HG03025 (cell line): ENCODE data around the gene CNIH2.

Experiments used
- ATAC-seq: cut with Tn5 transposase; IDR thresholded peaks from one replicate; pipeline ENCODE4 v1.9.1; 2021; ENCODE audit warnings: mild to moderate bottlenecking, moderate library complexity; ENCODE audit not compliant: unreplicated experiment, low FRiP score

The CNIH2 gene

GRCh38 chr11:66326261-66327111 is 48.5 kb downstream of the CNIH2 start:
- no peak for ATAC-seq

DNA sequence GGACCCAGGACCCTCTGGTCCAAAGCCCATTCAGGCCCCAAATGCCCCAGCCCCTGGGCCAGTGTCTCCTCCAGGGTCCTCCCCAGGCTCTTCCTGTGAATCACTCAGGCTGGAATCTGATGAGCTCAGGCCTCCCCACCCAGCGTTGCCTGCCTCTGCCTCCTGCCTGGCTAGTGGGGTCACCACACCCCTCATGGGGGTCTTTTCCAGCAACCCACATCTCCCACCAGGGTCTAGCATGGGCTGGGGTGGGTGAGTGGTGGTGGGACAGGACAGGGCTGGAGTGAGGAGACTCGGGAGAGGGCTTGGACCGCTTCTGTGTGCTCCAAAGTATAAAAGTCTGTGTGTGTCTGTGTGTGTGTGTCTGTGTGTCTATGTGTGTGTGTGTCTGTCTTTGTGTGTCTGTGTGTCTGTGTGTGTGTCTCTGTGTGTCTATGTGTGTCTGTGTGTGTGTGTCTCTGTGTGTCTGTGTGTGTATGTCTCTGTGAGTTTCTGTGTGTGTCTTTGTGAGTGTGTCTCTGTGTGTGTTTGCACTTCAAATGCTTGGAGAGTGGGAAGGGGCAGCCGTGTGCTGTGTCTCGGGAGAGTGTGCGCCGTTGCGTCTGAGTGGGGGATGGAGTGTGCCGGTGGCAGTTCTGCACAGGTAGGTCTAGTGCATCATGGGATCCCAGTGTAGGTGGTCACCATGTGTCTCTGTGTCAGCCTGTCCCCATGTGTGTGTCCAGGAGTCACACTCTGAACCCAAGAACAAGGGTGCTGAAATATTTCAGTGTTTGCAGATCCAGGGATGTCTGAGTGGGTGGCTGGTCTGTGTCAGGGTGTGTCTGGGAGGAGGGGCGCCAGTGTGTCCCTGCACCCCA is 49.4 kb downstream of the CNIH2 start:
- no peak for ATAC-seq

GRCh38 chr11:66328031-66328301 is 50.0 kb downstream of the CNIH2 start:
- ATAC-seq: no peak

GRCh38 chr11:66328302-66329144 is 50.5 kb downstream of the CNIH2 start:
- no peak for ATAC-seq

- ATAC-seq: no peak
Measured at GRCh38 chr11:66329165-66329673, 51.2 kb downstream of the CNIH2 start.

DNA sequence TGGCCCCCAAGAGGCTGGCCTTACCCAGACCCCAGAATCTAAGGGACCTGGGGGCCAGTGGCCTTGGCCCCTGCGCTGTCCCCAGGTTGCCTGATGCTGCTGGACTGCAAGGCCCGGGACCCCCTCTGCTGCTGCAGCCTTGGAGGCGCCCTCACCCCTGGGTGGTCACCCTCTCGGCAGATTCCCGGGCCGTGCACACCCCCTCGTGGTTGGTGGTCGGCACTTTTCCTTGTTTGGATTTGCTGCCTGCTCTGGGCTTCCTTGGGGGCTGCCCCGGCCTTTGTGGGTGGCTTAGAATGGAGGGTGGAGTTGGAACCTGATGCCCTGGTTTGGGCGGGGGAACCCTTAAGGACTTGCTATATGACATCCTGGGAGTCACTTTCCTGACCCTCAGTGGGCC is 53.0 kb downstream of the CNIH2 start:
- ATAC-seq: no peak

DNA sequence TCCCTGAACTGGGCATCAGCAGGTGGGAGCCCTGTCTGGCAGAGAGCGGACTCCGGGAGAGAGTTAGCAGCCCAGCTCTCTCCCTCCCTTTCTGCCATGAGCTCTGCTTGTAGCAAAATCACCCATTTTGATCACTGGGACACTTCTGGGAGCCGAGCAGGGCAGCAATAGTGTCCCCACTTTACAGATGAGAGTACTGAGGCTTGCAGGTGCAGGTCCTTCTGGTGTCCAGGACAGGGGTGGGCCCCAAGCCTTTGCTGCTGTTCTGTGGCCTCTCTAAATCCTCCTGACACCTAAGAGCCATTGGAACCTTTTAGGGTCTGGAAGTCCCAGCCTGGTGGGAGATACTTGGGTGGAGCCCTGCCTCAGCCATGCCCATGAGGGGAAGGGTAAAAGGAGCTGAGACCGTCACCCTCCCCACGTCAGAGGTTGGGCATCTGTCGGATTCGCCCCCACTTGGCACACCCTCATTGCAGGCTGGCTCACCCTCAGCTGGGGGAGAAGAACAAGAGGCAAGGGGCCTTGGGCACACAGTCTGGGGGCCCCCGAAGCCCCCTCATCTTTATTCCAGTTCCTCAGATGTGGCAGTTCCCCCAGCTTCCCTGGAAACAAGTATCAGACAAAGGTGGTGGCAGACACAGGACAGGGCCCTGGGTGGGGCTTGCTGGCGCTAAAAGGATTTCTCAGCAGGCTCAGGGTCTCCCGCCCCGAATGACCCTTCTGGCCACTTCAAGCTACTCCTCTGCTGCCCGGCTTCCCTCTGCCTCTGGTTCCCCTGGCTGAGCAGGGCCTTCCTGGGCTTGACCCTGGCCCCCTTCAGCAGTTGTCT is 53.8 kb downstream of the CNIH2 start:
- no peak for ATAC-seq

DNA sequence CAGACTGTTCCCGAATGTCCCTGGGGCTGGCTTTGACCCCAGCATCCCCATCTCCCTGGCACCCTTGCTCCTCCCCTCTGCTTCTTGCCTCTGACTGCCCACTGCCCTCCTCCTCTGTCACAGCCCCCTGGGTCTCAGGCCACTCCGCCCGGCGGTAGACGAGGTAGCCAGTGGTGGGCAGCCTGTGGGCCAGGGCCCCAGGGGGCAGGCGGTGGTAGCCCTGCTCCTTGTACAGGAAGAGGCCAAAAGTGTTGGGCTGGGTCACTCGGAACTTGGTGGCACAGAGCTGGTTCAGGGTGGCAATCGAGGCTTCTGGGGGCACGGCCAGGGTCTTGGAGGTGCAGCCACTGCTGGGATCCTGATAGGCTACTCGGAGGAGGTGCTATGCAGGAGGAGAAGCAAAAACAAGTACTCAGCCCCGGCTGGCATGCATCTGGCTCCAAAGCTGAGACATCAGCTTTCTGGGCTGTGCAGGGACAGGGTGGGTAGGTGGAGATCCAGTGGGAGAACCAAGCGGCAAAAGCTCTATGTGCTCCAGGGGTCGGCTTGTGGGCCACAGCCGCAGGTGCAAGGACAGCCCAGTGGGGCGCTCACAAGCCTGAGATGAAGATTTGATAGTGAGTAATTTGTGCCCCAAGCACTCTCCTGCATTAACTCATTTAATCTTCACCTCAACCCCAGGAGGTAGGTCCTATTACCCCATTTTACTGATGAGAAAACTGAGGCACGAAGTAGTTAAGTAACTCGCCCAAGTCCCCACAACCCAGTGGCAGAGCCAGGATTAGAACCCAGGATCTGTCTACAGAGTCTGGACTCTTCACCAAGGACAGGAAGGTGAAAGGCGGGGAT is 54.6 kb downstream of the CNIH2 start:
- no peak for ATAC-seq

DNA sequence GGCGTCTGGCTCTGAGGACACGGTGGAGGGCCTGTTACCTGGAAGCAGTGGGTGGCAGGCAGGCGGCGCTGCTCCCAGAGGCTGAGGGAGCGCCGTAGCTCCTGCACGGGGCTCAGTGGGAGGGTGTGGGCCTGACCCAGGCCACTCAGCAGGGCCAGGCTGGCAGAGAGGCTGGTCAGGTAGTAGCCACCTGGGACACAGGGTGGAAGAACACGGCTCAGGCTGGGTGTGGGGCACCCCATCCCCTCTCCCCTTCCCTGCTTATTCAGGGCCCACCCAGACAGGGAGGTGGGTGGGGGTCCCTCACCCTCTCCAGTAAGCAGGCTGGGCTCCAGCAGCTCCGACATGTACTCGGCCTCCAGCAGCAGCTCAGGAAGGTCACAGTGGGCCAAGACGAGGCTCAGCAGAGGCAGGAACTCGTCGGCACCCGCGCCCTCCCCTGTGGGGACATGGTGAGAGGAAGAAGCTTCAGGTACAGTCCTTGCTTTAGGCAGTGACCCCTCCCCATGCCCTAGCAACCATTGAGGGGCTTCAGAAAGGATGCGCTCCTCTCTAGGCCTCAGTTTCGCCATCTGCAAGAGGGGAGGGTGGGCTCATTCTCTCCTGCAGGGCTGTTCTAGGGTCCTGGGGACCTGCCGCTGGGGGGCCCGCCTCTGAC is 55.4 kb downstream of the CNIH2 start:
- ATAC-seq: no peak
